NAMALWA (cell line): ENCODE results near the gene EI24.

ENCODE experiments used
- DNase-seq: peaks from one replicate; pipeline ENCODE4 v3.0.0-alpha.2; 2015; ENCODE audit warnings: low spot score

The EI24 gene

DNA sequence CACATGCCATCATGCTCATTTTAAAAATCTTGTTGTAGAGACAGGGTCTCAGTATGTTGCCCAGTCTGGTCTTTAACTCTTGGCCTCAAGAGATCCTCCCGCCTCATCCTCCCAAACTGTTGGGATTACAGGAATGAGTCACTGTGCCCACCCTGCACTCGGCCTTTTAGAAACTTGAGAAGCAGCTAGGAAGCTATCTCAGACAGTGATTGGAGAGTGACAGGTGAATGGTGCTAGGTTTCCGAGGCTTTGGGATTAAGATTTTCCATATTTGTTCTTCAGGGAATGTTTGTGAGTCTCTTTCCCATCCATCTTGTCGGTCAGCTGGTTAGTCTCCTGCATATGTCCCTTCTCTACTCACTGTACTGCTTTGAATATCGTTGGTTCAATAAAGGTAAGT is 10.5 kb downstream of the EI24 start:
- no peak for DNase-seq

DNA sequence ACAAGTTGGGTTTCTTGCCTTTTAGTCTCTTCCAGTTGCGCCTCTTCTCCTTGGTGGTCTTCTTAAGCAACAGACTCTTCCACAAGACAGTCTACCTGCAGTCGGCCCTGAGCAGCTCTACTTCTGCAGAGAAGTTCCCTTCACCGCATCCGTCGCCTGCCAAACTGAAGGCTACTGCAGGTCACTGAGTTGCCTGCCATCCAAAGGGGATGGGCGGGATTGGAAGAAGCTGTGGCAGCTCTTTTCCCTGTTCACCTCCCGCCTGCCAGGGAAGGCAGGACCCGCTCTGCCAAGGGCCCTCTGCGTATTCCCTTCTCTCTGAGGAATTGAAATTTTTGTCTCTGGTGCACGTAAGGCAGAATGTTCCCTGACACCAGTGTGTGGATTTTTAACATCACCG is 14.2 kb downstream of the EI24 start:
- no peak for DNase-seq

DNA sequence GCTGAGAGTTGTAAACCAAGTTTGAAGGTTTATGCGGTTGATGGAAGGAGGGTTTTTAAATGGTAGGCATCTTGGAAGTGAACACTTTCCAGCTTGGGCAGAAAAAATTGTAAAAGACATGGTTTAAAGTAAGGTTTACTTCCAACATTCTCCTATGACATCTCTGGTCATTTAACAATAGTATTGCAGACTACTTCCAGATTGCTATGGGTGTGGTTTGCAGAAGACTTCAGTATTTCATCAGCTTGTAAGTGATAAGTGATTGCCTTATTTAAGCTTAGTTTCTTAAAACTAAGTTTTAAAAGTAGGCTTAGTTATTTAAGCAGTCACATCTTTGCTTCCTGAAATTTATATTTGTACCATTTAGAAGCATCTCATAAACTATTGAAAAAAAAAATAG is 16.2 kb downstream of the EI24 start:
- no peak for DNase-seq

DNA sequence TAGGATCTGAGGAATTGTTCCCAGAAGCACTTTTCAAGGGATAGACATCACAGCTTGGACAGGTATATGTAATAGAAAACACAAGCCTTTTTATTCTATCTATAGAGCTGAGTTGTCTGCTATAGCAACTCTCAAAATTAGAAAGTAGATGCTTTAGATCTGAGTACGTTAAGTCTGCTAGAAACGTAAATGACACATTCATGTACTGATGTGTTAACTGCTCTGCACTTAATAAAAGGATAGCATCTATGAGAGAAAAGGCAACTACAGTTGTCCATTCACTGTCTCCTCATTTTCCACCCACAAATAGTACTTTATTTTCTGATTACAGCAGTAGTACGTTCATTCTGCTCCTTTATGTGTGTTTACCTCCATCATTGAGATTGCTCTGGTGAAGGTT is 17.3 kb downstream of the EI24 start:
- DNase-seq: no peak

DNA sequence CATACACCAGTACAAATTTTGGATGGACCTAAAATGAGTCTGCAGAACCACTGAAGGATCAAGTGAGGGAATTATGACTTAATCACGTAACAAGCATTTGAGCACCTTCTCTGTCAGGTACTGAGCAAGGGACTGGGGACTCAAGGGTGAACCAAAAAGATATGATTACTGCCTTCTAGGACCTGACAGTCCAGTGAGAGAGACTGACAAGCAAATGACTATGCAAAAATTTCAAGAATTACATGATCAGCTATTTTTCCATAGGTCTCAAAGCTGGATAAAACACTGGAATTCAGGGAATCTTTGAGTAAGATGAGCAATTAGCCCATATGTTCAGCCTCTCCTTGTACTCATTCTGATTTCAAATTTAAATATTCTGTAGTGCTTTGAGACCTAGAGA is 18.2 kb downstream of the EI24 start:
- no peak for DNase-seq

DNA sequence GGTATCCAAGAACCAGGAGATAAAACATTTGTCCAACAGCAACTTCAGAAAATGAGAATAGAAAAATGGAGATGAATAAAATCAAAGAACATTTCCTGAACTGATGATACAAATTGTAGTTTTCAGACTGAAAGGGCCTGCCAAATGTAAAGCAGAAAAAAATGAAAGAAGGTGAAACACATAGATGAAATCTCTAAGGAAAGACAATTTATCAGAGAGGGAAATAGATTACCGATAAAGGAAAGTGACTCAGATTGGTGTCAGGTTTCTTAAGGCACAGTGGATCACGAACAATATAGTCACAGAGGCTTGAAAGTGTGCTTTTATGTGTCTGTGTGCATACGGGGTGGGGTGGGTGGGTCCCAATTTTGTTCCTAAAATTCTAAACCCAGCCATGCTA is 19.2 kb downstream of the EI24 start:
- DNase-seq: no peak

DNA sequence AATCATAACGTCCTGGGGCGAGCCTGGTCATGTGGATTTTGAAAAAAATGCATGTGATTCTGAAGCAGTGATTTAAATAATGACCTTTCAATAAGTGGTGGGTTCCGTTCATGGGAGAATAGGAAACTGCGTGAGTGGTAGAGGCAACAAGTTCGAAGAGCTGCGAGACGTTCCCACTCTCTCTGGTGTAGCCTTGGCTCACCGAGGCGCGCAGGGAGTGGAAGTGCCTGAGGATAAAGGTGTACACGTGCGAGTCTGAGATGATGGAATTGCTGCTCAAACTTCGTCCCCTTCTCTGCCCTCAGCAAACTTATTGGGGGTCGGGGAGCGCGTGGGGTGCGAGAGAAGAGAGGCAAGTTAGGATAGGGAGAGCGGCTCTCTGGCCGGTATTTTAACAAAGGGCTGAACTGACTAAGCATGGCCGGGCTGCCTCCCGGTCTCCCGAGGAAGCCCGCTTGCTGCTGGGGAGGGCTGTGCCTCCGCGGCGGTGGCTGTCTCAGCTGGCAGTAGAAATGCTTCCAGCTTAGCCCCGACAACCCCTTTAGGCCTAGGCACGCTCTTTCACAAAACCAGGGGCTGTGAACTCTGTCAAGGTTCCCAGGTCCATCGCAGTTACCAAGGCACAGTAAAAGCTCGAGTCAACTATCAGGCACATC is 22.5 kb downstream of the EI24 start:
- peak; percentile 28 for DNase-seq

DNA sequence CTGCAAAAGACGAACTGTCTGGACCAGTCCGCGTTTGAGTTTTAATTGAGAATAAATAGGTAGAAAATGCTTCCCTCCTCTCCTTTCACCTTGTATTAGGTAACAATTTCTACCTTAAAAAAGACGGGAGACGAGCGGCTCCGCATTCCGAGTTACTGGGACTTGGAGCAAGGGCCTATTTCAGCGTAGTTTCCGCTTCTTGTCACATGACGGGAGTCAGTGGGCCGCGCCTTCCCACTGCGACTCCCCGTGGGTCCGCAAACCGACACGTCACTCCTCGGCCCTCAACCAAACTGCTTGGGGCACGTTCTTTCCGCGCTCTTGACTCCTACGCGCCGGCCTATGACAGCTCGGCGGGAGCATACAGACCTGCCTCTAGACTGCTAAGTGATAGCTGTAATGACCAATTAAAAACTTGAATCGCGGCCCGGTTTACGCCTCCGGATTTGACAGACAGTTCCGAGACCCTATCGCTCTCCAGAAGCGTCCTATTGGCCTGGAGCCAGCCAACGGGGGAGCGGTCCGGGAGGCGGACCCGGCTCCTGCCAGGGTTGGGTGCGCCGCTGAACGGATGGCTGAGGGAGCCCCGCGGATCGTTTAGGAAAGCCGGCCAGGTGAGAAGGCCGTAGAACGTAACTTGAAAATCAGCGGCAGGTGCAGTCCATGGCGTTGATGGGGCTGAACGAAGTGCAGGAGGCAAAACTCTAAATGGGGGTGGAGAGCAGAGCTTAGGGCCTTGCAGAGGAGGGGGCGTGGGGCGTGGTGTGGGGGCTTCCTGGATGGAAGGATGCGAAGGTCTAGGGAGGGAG is 23.2 kb downstream of the EI24 start, which contains the start of gene STT3A:
Gene STT3A (plus strand): TSS at position 548 of the 809 bp plus-strand sequence. CDS start 3,064 bp downstream, outside the sequence.
- peak; percentile 99 for DNase-seq

DNA sequence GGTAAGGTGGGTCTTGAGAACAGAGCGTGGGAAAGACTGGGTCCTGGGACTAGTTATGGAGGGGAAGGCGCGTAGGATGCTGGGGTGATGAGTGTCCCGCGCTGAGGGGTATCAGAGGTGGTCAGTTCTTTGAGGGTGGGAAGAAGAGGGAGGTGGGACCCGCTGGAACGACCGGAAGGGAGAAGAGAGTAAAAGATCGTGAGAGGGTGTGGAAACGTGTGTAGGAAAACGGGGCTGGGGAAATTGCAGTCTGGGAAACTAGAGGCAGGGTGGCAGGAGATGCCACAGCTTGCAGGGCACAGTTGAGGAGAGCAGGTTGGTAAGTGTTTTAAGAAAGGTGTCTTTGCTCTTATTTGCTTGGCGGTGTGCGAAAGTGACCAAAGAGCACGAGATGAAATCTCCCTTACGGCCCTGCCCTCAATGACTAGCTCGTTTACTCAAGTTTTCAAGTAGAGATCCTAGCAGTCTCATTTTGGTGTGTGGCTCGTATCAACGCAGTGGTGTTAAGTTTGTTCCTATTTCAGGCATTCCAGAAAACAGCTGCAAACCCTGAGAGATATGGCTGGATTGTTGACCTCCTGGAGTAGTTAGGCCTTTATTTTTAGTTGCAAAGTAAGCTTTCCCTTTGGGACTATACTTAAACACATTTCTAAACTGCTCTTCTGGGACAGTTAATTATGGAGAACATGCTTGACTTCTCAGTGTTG is 24.0 kb downstream of the EI24 start:
- DNase-seq: peak; percentile 31

DNA sequence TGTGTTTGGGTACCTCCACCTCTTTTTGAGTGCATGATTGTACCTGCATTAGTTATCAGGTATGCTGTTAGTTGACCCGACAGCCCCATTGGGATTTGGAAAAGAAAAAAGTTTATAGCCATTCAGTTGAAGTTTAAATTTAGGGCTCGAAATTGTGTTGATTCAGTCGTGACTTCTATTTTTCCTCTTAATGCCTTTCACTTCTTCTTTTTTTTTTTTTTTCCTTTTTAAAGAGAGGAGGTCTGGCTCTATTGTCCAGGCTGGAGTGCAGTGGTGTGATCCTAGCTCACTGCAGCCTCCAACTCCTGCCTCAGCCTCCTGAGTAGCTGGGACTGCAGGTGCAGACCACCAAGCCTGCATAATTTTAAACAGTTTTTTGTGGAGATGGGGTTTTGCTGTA is 25.7 kb downstream of the EI24 start:
- peak; percentile 8 for DNase-seq

DNA sequence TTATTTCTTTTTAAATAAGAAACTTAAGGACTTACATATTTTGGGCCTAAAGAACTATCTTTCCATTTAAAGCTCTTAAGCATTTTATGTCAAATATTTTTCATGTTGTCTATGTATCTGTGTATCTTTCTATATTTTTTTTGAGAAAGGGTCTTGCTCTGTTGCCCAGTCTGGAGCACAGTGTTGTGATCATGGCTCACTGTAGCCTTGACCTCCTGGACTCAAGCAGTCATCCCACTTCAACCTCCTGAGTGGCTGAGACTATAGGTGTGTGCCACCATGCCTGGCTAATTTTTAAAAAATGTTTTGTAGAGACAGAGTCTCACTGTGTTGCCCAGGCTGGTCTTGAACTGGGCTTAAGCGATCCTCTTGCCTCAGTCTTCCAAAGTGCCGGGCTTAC is 31.4 kb downstream of the EI24 start:
- DNase-seq: no peak

DNA sequence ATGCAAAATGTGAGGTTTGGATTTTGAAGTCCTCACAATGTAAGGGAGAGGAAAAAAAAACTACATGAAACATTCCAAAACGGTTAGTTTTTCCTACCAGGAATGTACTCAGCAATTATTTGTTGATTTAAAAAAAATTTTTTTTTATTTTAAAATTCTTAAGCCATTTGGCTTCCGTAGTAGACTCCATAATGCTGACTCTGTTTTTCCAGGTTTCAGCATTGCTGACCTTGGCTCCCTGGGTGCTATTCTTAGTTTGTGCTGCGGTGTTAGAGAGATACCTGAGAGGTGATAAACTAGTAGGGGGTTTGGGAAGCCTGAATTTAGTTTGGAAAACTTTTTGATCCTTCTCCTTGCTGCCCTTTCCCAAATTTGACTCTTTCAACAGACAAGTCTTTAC is 33.9 kb downstream of the EI24 start:
- DNase-seq: no peak

DNA sequence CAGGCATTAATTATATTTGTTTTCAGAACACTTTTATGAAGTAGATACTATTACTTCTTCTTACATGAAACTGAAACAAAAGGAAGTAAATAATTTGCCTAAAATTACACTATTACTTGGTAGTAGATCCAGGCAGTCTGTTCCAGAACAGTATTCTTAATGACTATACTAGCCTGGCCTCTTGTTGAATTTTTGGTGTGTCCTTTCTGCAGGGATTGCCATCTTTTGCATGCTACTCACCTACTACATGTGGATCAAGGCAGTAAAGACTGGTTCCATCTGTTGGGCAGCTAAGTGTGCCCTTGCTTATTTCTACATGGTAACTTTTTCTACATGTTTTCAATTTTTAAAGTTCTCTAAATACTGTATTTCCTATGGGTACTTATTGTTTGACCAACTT is 36.1 kb downstream of the EI24 start:
- DNase-seq: no peak

DNA sequence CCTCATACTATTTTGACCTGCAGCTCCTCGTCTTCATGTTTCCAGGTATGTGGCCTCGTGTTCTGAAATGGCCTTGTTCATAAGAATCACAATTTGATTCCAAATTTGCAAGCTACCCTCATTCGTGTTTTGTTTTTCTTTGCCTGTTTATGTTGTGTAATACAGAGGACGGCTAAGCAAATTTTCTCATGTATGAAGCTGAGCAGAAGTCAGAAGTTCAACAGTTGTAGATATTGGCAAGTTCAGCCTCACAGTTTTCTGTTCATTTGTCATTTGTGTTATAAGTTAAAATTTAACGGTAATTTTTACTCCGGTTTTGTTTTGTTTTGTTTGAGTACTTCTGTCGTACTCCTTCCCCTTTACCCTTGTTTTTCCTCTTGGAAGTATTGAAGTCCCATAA is 40.3 kb downstream of the EI24 start:
- no peak for DNase-seq

DNA sequence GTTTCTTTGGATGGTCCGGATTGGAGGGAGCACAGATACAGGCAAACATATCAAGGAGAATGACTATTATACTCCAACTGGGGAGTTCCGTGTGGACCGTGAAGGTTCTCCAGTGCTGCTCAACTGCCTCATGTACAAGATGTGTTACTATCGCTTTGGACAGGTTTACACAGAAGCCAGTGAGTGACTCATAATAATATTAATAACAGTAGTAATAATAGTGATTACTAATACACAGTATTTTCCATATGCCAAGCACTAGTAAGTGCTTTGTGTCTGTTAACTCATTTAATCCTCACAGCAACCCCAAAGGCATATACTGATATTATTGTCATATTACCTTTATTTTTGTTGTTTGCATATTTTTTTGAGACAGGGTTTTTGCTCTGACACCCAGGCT is 49.1 kb downstream of the EI24 start:
- no peak for DNase-seq

DNA sequence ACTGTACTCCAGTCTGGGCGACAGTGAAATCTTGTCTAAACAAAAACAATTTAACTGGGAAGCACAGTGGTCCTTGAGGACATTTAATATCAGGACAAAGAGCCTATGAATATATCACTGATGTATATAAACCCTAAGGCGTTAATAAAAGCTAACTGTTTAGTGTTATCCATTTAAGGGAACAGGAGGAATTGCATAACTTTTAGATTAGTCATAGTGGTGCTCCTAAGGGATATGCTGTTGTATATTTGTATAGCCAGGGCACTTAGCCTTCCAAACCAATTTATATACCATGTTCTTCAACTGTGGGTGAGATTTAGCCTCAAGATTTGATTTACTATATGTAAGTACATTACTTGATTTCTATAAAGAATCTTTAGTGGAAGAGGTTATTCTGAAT is 52.7 kb downstream of the EI24 start:
- no peak for DNase-seq

DNA sequence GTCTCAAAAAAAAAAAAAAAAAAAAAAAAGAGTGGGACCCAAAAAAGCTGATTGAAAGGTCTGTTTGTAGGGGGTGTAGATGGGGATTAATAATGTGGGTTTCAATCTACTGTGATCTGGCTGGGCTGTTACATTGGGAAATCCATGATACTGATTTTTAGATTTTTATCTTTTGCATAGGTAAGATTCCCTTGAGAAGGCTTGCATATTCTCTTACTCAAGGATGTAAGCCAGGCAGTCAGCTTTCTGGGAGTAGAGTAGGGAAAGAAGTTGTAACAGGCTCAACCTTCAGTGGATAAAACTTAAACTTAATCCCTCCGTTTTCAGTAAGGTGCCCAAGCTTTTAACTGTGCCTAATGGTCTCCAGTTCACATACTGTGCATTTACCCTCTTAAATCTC is 53.8 kb downstream of the EI24 start:
- DNase-seq: no peak

DNA sequence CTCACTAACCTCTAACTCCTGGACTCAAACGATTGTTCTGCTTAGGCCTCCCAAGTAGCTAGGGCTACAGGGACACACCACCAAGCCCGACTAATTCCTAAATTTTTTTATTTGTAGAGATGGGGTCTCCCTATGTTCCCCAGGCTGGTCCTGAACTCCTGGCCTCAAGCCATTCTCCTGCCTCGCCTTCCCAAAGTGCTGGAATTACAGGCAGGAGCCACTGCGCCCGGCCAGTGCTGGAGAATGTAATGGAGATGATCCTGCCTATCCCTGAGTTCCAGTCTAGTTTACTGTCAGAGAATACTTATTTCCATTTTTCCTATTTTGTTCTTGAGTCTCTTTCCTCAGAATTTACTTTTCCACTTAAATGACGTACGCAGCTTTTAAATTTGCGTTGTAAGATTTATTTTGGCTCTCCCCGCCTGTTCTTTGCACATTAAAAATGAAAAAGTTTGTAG is 55.5 kb downstream of the EI24 start, which contains the start of gene CHEK1:
Gene CHEK1 (plus strand): TSS at position 408 of the 458 bp plus-strand sequence. CDS start 1,606 bp downstream, outside the sequence.
- no peak for DNase-seq

DNA sequence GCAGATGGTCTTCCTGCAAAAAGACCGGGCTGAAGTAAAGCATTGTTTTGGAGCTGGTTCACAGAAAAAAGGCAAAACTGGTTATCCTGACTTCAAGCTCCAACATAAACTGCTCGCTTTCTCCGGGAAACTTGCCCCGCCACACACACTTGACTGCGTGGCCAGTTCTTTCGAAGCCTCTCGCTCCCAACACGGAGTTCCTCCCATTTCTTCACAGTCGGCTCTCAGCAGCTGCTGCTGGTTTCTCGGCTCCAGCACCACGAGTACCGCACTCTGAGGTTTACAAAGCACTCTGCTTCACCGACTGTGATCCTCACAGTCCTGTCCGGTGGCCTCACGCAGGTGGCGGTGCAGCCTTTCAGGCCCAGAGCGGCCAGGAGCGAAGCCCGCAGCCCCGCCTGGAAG is 56.0 kb downstream of the EI24 start:
- DNase-seq: no peak

DNA sequence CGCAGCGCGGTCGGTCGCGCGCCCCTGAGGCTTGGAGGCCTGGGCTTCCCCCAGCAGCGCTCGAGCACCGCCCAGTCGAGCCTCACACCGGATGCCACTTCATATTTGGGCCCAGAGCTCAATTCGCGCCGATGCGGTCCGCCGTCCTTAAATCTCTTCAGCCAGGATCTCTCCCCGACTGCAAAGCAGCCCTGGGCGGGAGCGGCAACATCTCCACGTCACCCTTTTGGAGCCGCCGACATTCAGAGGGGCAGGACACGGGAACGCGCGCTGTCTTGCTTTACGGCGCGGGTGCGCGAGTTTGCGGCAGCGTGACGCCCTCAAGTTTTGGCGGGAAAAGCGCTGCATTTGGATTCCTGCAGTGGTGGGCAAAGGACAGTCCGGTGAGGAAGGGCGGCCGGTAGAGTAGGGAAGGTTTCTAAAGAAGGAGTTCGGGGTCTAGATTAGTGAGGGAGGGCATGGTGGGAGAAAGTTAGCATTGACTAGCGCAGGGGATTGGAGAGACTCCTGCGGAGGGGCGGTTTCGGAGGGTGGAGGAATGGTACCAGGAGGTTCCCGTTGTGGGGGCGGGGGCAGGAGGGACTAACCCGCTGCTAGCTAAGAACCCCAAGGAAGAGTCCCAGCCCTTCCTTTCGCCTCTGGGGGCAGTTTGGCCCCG is 56.5 kb downstream of the EI24 start:
- DNase-seq: peak; percentile 93

DNA sequence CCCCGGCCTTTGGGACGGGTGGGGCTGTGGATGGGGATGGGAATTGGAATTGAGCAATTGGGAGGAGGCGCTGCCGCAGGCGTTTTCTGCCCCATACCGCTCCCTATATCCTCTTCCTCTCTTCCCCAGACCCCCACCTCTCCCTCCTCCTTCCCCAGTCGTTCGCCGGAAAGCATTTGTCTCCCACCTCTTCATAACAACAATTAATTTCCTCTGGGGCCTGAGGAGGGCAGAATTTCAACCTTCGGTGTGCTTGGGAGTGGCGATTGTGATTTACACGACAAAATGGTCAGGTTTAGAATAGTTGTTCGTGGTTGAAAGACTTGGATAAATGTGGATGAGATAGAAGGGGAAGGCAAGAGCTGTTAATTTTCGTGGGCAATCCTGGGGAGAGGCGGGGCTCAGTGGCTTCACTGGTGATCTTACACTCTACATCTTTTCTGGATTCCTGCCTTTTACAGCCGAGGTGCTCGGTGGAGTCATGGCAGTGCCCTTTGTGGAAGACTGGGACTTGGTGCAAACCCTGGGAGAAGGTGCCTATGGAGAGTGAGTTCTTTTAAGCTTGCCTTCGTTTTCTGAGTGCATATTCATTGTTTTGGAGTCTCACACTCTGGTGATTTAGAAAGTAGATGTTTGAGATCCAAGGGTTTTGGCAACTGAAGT is 57.1 kb downstream of the EI24 start:
- peak; percentile 76 for DNase-seq
